Measurements from ENCODE around the gene PIN1. TPM values are rescaled to one million over a fixed set of nuclear protein-coding genes. Genes with fewer than 3 reads are reported as not detected.

PIN1 gene
- polyA plus RNA-seq, 1 donor from 2014 or later: 268 TPM

- H4K20me1 ChIP-seq (ENCODE audit: insufficient read depth): no peaks in the 10 kb centered on the region
- no peaks in the 10 kb centered on the region for H3K9me2 ChIP-seq (ENCODE audit: insufficient read depth, low read length)
- no peaks in the 10 kb centered on the region for H3K9me3 ChIP-seq (ENCODE audit: low read length)
- no peaks in the 10 kb centered on the region for H3K36me3 ChIP-seq (ENCODE audit: insufficient read depth, low read length)
- H3K27ac ChIP-seq (ENCODE audit: low read length): peak overlapping the region; percentile 66
- peak overlapping the region; percentile 97 for H3K4me3 ChIP-seq (ENCODE audit: low read length)
- peak overlapping the region; percentile 44 for H3K9ac ChIP-seq (ENCODE audit: low read length)
- TF ChIP-seq EP300 (conservative IDR thresholded peaks at IDR 0.05; ENCODE audit: poor library complexity, severe bottlenecking) (no peak), SMC3 (conservative IDR thresholded peaks at IDR 0.05; ENCODE audit: poor library complexity) (no peak), RAD21 (conservative IDR thresholded peaks at IDR 0.05) (no peak), MXI1 (conservative IDR thresholded peaks at IDR 0.05; ENCODE audit: poor library complexity, severe bottlenecking) (no peak), EZH2 (IDR thresholded peaks at IDR 0.05; ENCODE audit: borderline replicate concordance, insufficient read depth, low read length, poor library complexity, severe bottlenecking) (no peak), POLR2AphosphoS5 (IDR thresholded peaks at IDR 0.05) (no peak), TAF1 (IDR thresholded peaks at IDR 0.05; ENCODE audit: low read depth) (no peak), REST (IDR thresholded peaks at IDR 0.05; ENCODE audit: borderline replicate concordance) (no peak), CTCF (IDR thresholded peaks at IDR 0.05; ENCODE audit: poor library complexity, severe bottlenecking) (no peak)
- no peaks in the 10 kb centered on the region for H3K27me3 ChIP-seq (ENCODE audit: insufficient read depth, low read depth, low read length)
- H3F3A ChIP-seq (ENCODE audit: insufficient read depth, low read length, poor library complexity, severe bottlenecking): no peaks in the 10 kb centered on the region
- peaks cover 31% of the 10 kb centered on the region for H3K79me2 ChIP-seq (replicated peaks; ENCODE audit: insufficient read depth, low read length)
- no peak overlapping the region for H2AFZ ChIP-seq (ENCODE audit: low read depth, low read length)
- H3K4me2 ChIP-seq (ENCODE audit: low read length): peak overlapping the region; percentile 23
Measured at GRCh38 chr19:9834307-9834725, 802 bp upstream of the PIN1 start.

- Histone ChIP-seq H3K36me3 (ENCODE audit: insufficient read depth, low read length) (no peaks in the 10 kb centered on the region), H3K9me2 (ENCODE audit: insufficient read depth, low read length) (no peaks in the 10 kb centered on the region), H3K9ac (ENCODE audit: low read length) (peak overlapping the region; percentile 84), H3K27me3 (ENCODE audit: insufficient read depth, low read depth, low read length) (no peaks in the 10 kb centered on the region), H4K20me1 (ENCODE audit: insufficient read depth) (no peaks in the 10 kb centered on the region), H3K27ac (ENCODE audit: low read length) (peak overlapping the region; percentile 51), H3F3A (ENCODE audit: insufficient read depth, low read length, poor library complexity, severe bottlenecking) (no peaks in the 10 kb centered on the region), H3K79me2 (replicated peaks; ENCODE audit: insufficient read depth, low read length) (peaks cover 22% of the 10 kb centered on the region), H3K9me3 (ENCODE audit: low read length) (no peaks in the 10 kb centered on the region), H3K4me3 (ENCODE audit: low read length) (peak overlapping the region; percentile 97), H2AFZ (ENCODE audit: low read depth, low read length) (no peak overlapping the region), H3K4me2 (ENCODE audit: low read length) (peak overlapping the region; percentile 51)
- TF ChIP-seq EZH2 (IDR thresholded peaks at IDR 0.05; ENCODE audit: borderline replicate concordance, insufficient read depth, low read length, poor library complexity, severe bottlenecking) (no peak), REST (IDR thresholded peaks at IDR 0.05; ENCODE audit: borderline replicate concordance) (no peak), RAD21 (conservative IDR thresholded peaks at IDR 0.05) (no peak), TAF1 (IDR thresholded peaks at IDR 0.05; ENCODE audit: low read depth) (no peak), EP300 (conservative IDR thresholded peaks at IDR 0.05; ENCODE audit: poor library complexity, severe bottlenecking) (no peak), CTCF (IDR thresholded peaks at IDR 0.05; ENCODE audit: poor library complexity, severe bottlenecking) (no peak), SMC3 (conservative IDR thresholded peaks at IDR 0.05; ENCODE audit: poor library complexity) (no peak), MXI1 (conservative IDR thresholded peaks at IDR 0.05; ENCODE audit: poor library complexity, severe bottlenecking) (no peak), POLR2AphosphoS5 (IDR thresholded peaks at IDR 0.05) (no peak)
Measured at GRCh38 chr19:9835507-9835949, 410 bp downstream of the PIN1 start.
